Chondrocyte (in vitro differentiated cells): ENCODE measurements around the gene PMPCA. TPM values are rescaled to one million over a fixed set of nuclear protein-coding genes. Genes with fewer than 3 reads are reported as not detected.
A peak's percentile ranks its signal among the peaks of the same experiment; 100 is the strongest.

Experiments
- DNase-seq: peaks from one replicate; pipeline ENCODE4 v3.0.0; 2021; ENCODE audit warnings: mixed read lengths, low spot score
- H3K27ac Mint-ChIP-seq: one replicate; pipeline ENCODE4 v1.8.0; 2021; ENCODE audit warnings: mild to moderate bottlenecking, moderate library complexity, mixed read lengths; ENCODE audit not compliant: unreplicated experiment
- H3K27me3 Mint-ChIP-seq: 2 replicates; pipeline ENCODE4 v1.8.0; 2021; ENCODE audit warnings: low read depth, mixed read lengths
- H3K36me3 Mint-ChIP-seq: 2 replicates; pipeline ENCODE4 v1.8.0; 2021; ENCODE audit warnings: low read depth, mixed read lengths
- H3K4me1 Mint-ChIP-seq: 2 replicates; pipeline ENCODE4 v1.8.0; 2021; ENCODE audit warnings: low read depth, mild to moderate bottlenecking, mixed read lengths
- H3K4me3 Mint-ChIP-seq: one replicate; pipeline ENCODE4 v1.8.0; 2021; ENCODE audit warnings: mild to moderate bottlenecking, moderate library complexity, mixed read lengths; ENCODE audit not compliant: unreplicated experiment
- H3K9me3 Mint-ChIP-seq: 2 replicates; pipeline ENCODE4 v1.8.0; 2021; ENCODE audit warnings: low read depth, mixed read lengths
- total RNA-seq: library from RNA; stranded (reverse); gene quantifications from 3 replicates; pipeline ENCODE4 v1.2.1, GENCODE V29; 2021
- TF ChIP-seq, protein P1 (sequence below): fragments of 200-600 bp; sonication (generic); IDR thresholded peaks from 2 replicates; pipeline ENCODE4 v1.5.0; 2021; ENCODE audit warnings: antibody characterized with exemption, mild to moderate bottlenecking, moderate library complexity

The PMPCA gene
- total RNA-seq, 1 donor from 2014 or later = 42.5 TPM

DNA sequence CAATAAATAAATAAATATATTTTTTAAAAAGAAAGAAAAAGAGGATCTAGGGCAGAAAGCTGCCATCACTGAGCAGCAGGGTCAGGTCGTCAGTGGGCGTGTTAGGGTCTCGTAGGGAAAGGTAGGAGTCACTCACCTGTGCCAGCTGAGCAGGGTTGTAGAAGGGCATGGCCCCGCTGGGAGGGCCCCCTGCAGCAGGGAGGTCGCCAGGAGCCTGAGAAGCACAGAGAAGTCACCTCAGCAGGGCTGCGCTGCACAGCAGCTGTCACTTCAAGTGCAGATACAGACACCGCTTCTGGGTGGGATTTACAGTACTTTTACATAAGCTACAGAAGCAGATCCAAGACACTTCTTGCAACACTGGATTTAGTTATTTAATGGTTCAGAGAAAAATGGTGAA is 33.2 kb downstream of the PMPCA start:
- DNase-seq = peak; percentile 81
- Mint-ChIP-seq H3K27me3 (no peaks in the 10 kb centered on the region), H3K27ac (no peak overlapping the region), H3K4me3 (no peak overlapping the region), H3K36me3 (peaks cover 39% of the 10 kb centered on the region), H3K4me1 (peaks cover 4% of the 10 kb centered on the region), H3K9me3 (no peaks in the 10 kb centered on the region)
- TF ChIP-seq, protein P1, sequence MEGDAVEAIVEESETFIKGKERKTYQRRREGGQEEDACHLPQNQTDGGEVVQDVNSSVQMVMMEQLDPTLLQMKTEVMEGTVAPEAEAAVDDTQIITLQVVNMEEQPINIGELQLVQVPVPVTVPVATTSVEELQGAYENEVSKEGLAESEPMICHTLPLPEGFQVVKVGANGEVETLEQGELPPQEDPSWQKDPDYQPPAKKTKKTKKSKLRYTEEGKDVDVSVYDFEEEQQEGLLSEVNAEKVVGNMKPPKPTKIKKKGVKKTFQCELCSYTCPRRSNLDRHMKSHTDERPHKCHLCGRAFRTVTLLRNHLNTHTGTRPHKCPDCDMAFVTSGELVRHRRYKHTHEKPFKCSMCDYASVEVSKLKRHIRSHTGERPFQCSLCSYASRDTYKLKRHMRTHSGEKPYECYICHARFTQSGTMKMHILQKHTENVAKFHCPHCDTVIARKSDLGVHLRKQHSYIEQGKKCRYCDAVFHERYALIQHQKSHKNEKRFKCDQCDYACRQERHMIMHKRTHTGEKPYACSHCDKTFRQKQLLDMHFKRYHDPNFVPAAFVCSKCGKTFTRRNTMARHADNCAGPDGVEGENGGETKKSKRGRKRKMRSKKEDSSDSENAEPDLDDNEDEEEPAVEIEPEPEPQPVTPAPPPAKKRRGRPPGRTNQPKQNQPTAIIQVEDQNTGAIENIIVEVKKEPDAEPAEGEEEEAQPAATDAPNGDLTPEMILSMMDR = no peak

DNA sequence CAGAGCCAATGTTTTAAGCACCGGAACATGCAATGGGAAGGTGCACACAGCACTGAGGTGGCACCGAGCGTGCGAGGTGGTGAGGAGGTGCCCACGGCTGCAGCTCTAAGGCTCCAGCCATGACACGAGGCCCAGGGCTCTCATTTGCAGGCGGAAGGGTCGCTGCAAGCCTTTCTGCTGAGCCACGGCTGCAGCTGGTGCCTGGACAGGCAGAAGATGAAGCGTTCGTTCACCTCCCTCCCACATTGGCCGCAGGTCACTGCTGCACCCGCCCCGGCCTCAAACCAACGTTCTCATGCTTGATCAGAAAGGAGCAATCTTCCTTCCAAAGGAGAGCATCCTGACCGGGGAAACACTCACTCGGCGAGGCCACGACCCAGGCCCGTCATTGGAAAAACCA is 33.6 kb downstream of the PMPCA start:
- DNase-seq = peak; percentile 79
- H3K4me1 Mint-ChIP-seq = peaks cover 4% of the 10 kb centered on the region
- no peak overlapping the region for H3K4me3 Mint-ChIP-seq
- no peaks in the 10 kb centered on the region for H3K27me3 Mint-ChIP-seq
- no peak overlapping the region for H3K27ac Mint-ChIP-seq
- TF ChIP-seq, protein P1 = no peak
- H3K36me3 Mint-ChIP-seq = peaks cover 39% of the 10 kb centered on the region
- no peaks in the 10 kb centered on the region for H3K9me3 Mint-ChIP-seq

DNA sequence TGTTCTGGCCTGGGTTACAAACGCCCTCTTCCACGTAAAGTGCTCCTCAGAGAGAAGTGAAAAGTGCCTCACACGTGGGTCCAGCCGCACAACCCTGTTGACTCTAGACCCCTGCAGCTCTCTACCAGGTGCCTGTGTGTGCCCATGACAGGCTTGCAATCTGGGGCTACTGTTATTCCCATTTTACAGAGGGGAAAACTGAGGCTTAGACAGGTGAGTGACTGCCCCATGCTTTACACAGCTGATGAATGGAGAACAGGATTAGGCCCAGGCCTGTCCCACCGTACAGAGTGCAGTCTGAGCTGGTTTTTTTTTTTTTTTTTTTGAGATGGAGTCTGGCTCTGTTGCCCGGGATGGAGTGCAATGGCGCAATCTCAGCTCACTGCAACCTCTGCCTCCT is 35.3 kb downstream of the PMPCA start:
- Mint-ChIP-seq H3K9me3 (no peaks in the 10 kb centered on the region), H3K36me3 (peaks cover 39% of the 10 kb centered on the region), H3K27me3 (no peaks in the 10 kb centered on the region), H3K27ac (no peak overlapping the region), H3K4me3 (no peak overlapping the region), H3K4me1 (no peaks in the 10 kb centered on the region)
- TF ChIP-seq, protein P1 = no peak
- no peak for DNase-seq

DNA sequence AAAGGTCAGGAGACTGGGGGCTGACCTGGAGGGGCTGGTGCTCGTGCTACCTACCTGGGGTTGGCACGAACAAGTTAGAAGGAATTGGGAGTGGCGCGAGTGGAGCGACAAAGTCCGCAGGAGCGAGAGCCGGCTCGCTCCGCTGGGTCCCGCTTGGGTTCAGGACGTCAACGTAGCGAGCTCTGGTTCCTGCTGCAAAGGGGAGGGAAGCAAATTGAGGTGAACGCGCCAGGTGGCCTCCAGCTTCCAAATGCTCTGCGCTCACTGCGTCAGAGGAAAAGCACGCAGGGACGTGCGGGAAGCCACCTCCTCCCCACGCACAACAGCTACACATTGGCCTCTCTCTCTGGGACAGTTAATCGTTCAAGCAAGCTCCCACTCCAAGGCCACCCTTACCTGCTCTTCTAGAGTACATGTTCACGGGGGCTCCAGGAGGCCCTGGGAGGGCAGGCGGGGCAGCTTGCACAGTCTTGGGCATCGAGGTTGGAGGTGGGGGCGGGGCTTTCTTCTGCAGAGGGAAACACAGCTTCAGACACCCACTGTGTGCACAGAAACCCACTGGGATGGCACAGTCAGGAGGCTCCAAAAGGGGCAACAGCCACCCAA is 36.8 kb downstream of the PMPCA start:
- H3K27ac Mint-ChIP-seq = peak overlapping the region; percentile 33
- TF ChIP-seq, protein P1 = no peak
- peaks cover 39% of the 10 kb centered on the region for H3K36me3 Mint-ChIP-seq
- H3K27me3 Mint-ChIP-seq = no peaks in the 10 kb centered on the region
- no peaks in the 10 kb centered on the region for H3K4me1 Mint-ChIP-seq
- H3K9me3 Mint-ChIP-seq = no peaks in the 10 kb centered on the region
- no peak overlapping the region for H3K4me3 Mint-ChIP-seq
- peak; percentile 57 for DNase-seq

DNA sequence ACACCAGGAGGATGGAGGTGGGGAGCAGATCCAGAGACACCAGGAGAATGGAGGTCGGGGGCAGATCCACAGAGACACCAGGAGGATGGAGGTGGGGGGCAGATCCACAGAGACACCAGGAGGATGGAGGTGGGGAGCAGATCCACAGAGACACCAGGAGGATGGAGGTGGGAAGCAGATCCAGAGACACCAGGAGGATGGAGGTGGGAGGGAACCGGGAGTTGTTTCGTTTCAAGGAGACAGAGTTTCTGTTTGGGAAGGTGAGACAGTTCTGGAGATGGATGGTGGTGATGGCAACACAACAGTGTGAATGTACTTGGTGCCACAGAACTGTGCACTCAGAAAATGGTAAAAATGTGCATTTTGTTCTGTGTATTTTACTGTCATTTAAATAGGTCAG is 38.2 kb downstream of the PMPCA start:
- H3K27ac Mint-ChIP-seq = no peak overlapping the region
- no peaks in the 10 kb centered on the region for H3K9me3 Mint-ChIP-seq
- no peak overlapping the region for H3K4me3 Mint-ChIP-seq
- H3K36me3 Mint-ChIP-seq = peaks cover 37% of the 10 kb centered on the region
- H3K4me1 Mint-ChIP-seq = no peaks in the 10 kb centered on the region
- no peak for DNase-seq
- no peaks in the 10 kb centered on the region for H3K27me3 Mint-ChIP-seq
- TF ChIP-seq, protein P1 = no peak
